Ascending aorta (tissue), 2 donors: ENCODE results near the gene CCDC149. TPM values are rescaled to one million over a fixed set of nuclear protein-coding genes. Genes with fewer than 3 reads are reported as not detected.

Source experiments
- DNase-seq, 2 donors: peaks; one replicate each; pipeline ENCODE4 v3.0.0-alpha.2; 2019; ENCODE audit warnings: low spot score in 2 of 2
- H3K27ac ChIP-seq, 2 donors: fragments of 200-600 bp; sonication (generic); one replicate each; pipeline ENCODE4 v1.5.1; 2016 to 2017; ENCODE audit warnings: mild to moderate bottlenecking in 1 of 2
- H3K27me3 ChIP-seq: fragments of 200-600 bp; sonication (generic); one replicate; pipeline ENCODE4 v1.5.1; 2017
- H3K36me3 ChIP-seq, 2 donors: fragments of 200-600 bp; sonication (generic); one replicate each; pipeline ENCODE4 v1.5.1; 2016
- H3K4me1 ChIP-seq, 2 donors: fragments of 200-600 bp; sonication (generic); one replicate each; pipeline ENCODE4 v1.5.1; 2016 to 2017; ENCODE audit warnings: mild to moderate bottlenecking in 1 of 2
- H3K4me3 ChIP-seq, 2 donors: fragments of 200-600 bp; sonication (generic); one replicate each; pipeline ENCODE4 v1.5.1; 2016 to 2017; ENCODE audit warnings: mild to moderate bottlenecking in 1 of 2
- H3K9me3 ChIP-seq, 2 donors: fragments of 200-600 bp; sonication (generic); one replicate each; pipeline ENCODE4 v1.5.1; 2016
- intact Hi-C: fragments of 100-400 bp; cut with DNase I; formaldehyde crosslinking; loops from one replicate; pipeline ENCODE4 v1.15.1; 2023
- total RNA-seq: library from RNA; depleted of rRNA; stranded (reverse); fragments of >200 nt; gene quantifications from one replicate; pipeline ENCODE4 v1.1.0, GENCODE V29; 2016
- TF ChIP-seq, protein P1 (sequence below), 3 experiments: fragments of 200-600 bp in 2 of 3; fragments of 450-650 bp in 1 of 3; sonication (generic) in 2 of 3; IDR thresholded peaks; one replicate each; pipeline ENCODE4 v1.5.1; 2016 to 2019; ENCODE audit warnings: antibody characterized with exemption in 3 of 3, mild to moderate bottlenecking in 1 of 3, moderate library complexity in 1 of 3

The CCDC149 gene
- total RNA-seq, 1 donor from 2014 or later = 8.7 TPM

DNA sequence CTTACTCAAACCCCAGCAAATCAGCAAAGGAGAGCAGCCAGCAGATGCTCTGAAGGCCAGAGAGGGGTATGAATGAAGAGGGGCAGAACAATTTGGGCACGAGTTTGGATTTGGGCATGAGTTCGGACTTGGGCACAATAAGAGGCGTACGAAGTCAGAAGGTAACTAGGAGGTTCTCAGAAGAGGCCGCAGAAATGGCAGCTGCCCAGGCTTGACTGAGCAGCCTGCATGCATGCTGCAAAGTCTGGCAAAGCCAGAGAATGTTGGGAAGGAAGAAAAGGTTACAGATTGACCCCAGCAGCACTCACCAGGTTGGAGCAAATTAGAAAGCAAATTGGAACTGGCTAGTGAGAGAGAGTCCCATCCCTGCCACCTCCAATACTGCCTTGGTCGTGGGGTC lies 15.2 kb downstream of the CCDC149 start:
- H3K4me3 ChIP-seq = no peak overlapping the region
- TF ChIP-seq, protein P1, sequence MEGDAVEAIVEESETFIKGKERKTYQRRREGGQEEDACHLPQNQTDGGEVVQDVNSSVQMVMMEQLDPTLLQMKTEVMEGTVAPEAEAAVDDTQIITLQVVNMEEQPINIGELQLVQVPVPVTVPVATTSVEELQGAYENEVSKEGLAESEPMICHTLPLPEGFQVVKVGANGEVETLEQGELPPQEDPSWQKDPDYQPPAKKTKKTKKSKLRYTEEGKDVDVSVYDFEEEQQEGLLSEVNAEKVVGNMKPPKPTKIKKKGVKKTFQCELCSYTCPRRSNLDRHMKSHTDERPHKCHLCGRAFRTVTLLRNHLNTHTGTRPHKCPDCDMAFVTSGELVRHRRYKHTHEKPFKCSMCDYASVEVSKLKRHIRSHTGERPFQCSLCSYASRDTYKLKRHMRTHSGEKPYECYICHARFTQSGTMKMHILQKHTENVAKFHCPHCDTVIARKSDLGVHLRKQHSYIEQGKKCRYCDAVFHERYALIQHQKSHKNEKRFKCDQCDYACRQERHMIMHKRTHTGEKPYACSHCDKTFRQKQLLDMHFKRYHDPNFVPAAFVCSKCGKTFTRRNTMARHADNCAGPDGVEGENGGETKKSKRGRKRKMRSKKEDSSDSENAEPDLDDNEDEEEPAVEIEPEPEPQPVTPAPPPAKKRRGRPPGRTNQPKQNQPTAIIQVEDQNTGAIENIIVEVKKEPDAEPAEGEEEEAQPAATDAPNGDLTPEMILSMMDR (IDR thresholded peaks at IDR 0.05) = no peak
- no peaks in the 10 kb centered on the region for H3K36me3 ChIP-seq
- peaks cover 0 to 13% of the 10 kb centered on the region in 2 donors for H3K4me1 ChIP-seq
- peak overlapping the region; percentile 73 to 74 for H3K27ac ChIP-seq
- H3K27me3 ChIP-seq = no peaks in the 10 kb centered on the region
- intact Hi-C loops = loop anchor here (5.0 kb wide), 1 partner anchor 40 kb away; no protein-coding TSS in a partner anchor
- H3K9me3 ChIP-seq = no peaks in the 10 kb centered on the region
- DNase-seq = no peak

DNA sequence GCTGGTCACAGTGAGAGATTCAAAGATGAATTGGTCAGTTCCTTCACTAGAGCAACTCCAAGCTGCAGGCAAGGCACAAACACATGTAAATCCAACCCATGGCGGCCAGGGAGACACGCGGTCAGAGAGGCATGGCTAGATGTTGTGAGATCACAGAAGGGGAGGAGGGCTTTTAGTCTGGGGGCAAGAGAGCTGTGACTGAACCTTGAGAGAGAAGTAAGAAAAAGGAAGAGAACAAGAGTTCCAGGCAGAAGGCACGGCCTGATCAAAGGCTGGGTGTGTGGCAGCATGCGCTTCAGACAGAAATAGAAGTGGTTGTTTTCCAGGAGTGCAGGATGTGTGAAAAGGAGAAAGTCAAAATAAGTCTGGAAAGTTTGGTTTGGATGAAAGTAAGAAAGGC lies 15.9 kb downstream of the CCDC149 start:
- H3K27ac ChIP-seq = peak overlapping the region; percentile 73 to 74
- no peak for DNase-seq
- H3K9me3 ChIP-seq = no peaks in the 10 kb centered on the region
- no peaks in the 10 kb centered on the region for H3K27me3 ChIP-seq
- H3K4me1 ChIP-seq = peaks cover 0 to 13% of the 10 kb centered on the region in 2 donors
- H3K4me3 ChIP-seq = no peak overlapping the region
- intact Hi-C loops = loop anchor here (5.0 kb wide), 1 partner anchor 40 kb away; no protein-coding TSS in a partner anchor
- TF ChIP-seq, protein P1 (IDR thresholded peaks at IDR 0.05) = no peak
- H3K36me3 ChIP-seq = no peaks in the 10 kb centered on the region

DNA sequence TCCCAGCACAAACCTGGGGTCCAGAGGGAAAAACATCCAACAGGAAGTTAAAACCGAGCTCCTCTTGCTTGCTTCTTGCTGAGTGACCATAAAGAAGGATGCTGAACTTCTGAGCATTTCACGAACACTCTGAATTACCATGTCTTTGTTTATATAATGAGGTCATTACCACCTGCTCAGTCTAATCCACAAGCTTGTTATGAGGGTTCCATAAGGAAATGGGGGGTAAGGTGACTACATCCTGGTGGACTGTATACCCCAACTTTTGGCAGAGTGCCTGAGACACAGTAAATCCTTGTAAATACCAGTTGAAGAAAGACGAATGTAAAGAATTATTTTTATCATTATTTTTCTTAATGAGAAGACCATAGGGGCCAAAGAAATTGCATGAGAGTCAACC lies 16.8 kb downstream of the CCDC149 start:
- Histone ChIP-seq H3K27me3 (no peaks in the 10 kb centered on the region), H3K36me3 (peaks cover 0 to 9% of the 10 kb centered on the region in 2 donors), H3K27ac (peak overlapping the region; percentile 73 to 74), H3K4me1 (peaks cover 0 to 13% of the 10 kb centered on the region in 2 donors), H3K9me3 (no peaks in the 10 kb centered on the region), H3K4me3 (no peak overlapping the region)
- TF ChIP-seq, protein P1 (IDR thresholded peaks at IDR 0.05) = no peak
- intact Hi-C loops = loop anchor here (5.0 kb wide), 1 partner anchor 39 kb away; no protein-coding TSS in a partner anchor
- DNase-seq = no peak

DNA sequence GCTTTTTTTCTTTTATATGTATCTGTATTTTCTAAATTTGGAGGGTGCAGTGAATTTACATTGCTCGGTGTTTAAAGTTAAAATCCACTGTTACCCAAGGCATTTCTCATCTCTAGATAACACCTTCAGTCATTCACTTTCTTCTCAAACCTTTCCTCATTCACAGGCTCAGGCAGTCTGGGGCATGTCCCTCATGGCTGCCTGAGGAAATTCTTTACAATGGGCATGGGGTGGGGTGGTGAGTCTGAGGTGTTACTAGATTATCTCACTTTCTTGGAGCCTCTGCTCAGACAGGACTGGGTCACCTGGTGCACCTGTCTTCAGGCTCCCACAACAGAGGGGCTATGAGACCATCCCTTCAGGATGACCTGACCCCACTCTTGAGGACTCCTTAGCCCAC lies 17.4 kb downstream of the CCDC149 start:
- no peak for DNase-seq
- H3K27ac ChIP-seq = peak overlapping the region; percentile 73 to 74

DNA sequence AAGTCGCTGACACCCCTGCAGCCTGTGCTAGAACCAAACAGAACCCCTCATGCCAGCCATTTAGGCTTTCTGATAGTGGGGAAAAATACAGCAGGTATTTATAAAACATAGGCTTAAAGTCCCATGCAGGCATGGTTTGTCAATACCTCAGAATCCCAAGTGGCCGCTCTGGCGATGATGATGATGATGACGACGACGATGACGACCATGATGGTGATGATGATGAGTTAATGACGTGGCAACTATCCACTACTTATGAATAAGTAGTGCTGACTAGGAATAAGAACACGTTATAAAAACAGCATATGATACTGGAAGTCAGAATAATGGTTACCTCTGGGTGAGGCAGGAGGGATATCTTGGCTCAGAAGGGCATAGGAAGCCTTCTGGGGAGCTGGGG lies 18.0 kb downstream of the CCDC149 start:
- peaks cover 7 to 15% of the 10 kb centered on the region in 2 donors for H3K36me3 ChIP-seq
- TF ChIP-seq, protein P1 (IDR thresholded peaks at IDR 0.05) = no peak
- intact Hi-C loops = loop anchor here (5.0 kb wide), 1 partner anchor 38 kb away; no protein-coding TSS in a partner anchor
- no peak for DNase-seq
- H3K9me3 ChIP-seq = no peaks in the 10 kb centered on the region
- peaks cover 0 to 13% of the 10 kb centered on the region in 2 donors for H3K4me1 ChIP-seq
- H3K27ac ChIP-seq = no peak overlapping the region
- H3K27me3 ChIP-seq = no peaks in the 10 kb centered on the region
- no peak overlapping the region for H3K4me3 ChIP-seq

More for the DNA sequence above, 17.4 kb downstream of the CCDC149 start:
- Histone ChIP-seq H3K36me3 (peaks cover 2 to 11% of the 10 kb centered on the region in 2 donors), H3K27me3 (no peaks in the 10 kb centered on the region), H3K9me3 (no peaks in the 10 kb centered on the region), H3K4me3 (no peak overlapping the region), H3K4me1 (peaks cover 0 to 13% of the 10 kb centered on the region in 2 donors)
- intact Hi-C loops = loop anchor here (5.0 kb wide), 1 partner anchor 38 kb away; no protein-coding TSS in a partner anchor
- TF ChIP-seq, protein P1 (IDR thresholded peaks at IDR 0.05) = no peak
